Activated T-cell treated with anti-CD3 and anti-CD28 coated beads, Interleukin-2, amount 50 U/mL, for 72 hours (primary cell): ENCODE results near the gene FKBP8. TPM values are rescaled to one million over a fixed set of nuclear protein-coding genes. Genes with fewer than 3 reads are reported as not detected.
A peak's percentile ranks its signal among the peaks of the same experiment; 100 is the strongest.

ENCODE experiments used
- ATAC-seq, 2 donors: fragments of 150-1000 bp; cut with Tn5 transposase; replicated peaks in 1 of 2; 2 replicates each; pipeline ENCODE4 v1.10.0; 2021; ENCODE audit warnings: moderate library complexity in 2 of 2, mild to moderate bottlenecking in 1 of 2
- DNase-seq, 2 donors: peaks; one replicate each; pipeline ENCODE4 v3.0.0; 2021 to 2022; ENCODE audit warnings: mixed read lengths in 1 of 2
- H3K27ac Mint-ChIP-seq: one replicate; pipeline ENCODE4 v1.8.0; 2022; ENCODE audit warnings: mild to moderate bottlenecking, moderate library complexity, mixed read lengths
- H3K27me3 Mint-ChIP-seq: one replicate; pipeline ENCODE4 v1.8.0; 2022; ENCODE audit warnings: low read depth, mixed read lengths
- H3K36me3 Mint-ChIP-seq, 2 donors: one replicate each; pipeline ENCODE4 v1.8.0; 2022; ENCODE audit warnings: mixed read lengths in 2 of 2, mild to moderate bottlenecking in 1 of 2; ENCODE audit not compliant: insufficient read depth in 2 of 2
- H3K4me1 Mint-ChIP-seq: one replicate; pipeline ENCODE4 v1.8.0; 2022; ENCODE audit warnings: low read depth, mixed read lengths
- H3K4me3 Mint-ChIP-seq, 2 donors: one replicate each; pipeline ENCODE4 v1.8.0; 2022; ENCODE audit warnings: mild to moderate bottlenecking in 2 of 2, mixed read lengths in 2 of 2, moderate library complexity in 2 of 2
- H3K9me3 Mint-ChIP-seq, 2 donors: one replicate each; pipeline ENCODE4 v1.8.0; 2022; ENCODE audit warnings: mixed read lengths in 2 of 2
- total RNA-seq, 2 donors: library from RNA; stranded (reverse); gene quantifications; one replicate each; pipeline ENCODE4 v1.2.3, GENCODE V29; 2022

The FKBP8 gene
- total RNA-seq, 2 donors from 2014 or later, result 223 to 239 TPM

DNA sequence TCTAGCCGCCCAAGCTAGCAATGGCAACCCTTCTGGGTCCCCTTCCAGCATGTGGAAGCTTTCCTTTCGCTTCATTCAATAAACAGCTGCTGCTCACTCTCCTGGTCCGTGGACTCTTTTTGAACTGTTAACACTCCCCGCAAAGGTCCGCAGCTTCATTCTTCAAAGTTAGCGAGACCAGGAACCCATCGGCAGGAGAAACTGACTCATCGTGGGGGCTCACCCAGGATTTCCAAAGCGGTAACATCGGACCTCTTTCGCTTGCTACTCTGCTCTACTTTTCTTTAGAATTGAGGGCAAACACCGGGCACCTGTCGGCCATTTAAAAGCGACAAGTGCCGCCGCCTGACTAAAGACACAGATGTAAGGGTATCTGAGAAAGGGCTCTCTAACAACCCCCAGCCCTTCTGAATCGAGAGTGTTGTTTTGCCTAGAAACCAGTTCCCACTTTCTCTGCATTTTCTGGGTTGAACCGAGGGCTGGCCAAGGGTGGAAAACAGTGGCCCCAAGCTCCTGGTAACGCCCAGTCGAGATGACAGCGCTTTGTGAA lies 34.1 kb upstream of the FKBP8 start:
- H3K4me3 Mint-ChIP-seq, result no peak overlapping the region

GRCh38 chr19:18576383-18576782 lies 33.0 kb upstream of the FKBP8 start:
- DNase-seq, result no peak
- ATAC-seq, result no peak
- H3K4me1 Mint-ChIP-seq, result peaks cover 33% of the 10 kb centered on the region
- H3K36me3 Mint-ChIP-seq, result peaks cover 8 to 33% of the 10 kb centered on the region in 2 donors
- H3K4me3 Mint-ChIP-seq, result no peak overlapping the region
- H3K9me3 Mint-ChIP-seq, result no peaks in the 10 kb centered on the region
- H3K27me3 Mint-ChIP-seq, result no peaks in the 10 kb centered on the region
- H3K27ac Mint-ChIP-seq, result no peak overlapping the region

More for the DNA sequence above, 34.1 kb upstream of the FKBP8 start:
- Mint-ChIP-seq H3K9me3 (no peaks in the 10 kb centered on the region), H3K4me1 (peaks cover 28% of the 10 kb centered on the region), H3K36me3 (peaks cover 7 to 28% of the 10 kb centered on the region in 2 donors), H3K27me3 (no peaks in the 10 kb centered on the region), H3K27ac (no peak overlapping the region)
- ATAC-seq (no peak), DNase-seq (no peak)

- no peak for DNase-seq
- no peak overlapping the region for H3K27ac Mint-ChIP-seq
- ATAC-seq, result no peak
- H3K4me3 Mint-ChIP-seq, result no peak overlapping the region
- peaks cover 8 to 38% of the 10 kb centered on the region in 2 donors for H3K36me3 Mint-ChIP-seq
- no peaks in the 10 kb centered on the region for H3K9me3 Mint-ChIP-seq
- peaks cover 40% of the 10 kb centered on the region for H3K4me1 Mint-ChIP-seq
- no peaks in the 10 kb centered on the region for H3K27me3 Mint-ChIP-seq
Measured at GRCh38 chr19:18574691-18575291, 31.4 kb upstream of the FKBP8 start.

DNA sequence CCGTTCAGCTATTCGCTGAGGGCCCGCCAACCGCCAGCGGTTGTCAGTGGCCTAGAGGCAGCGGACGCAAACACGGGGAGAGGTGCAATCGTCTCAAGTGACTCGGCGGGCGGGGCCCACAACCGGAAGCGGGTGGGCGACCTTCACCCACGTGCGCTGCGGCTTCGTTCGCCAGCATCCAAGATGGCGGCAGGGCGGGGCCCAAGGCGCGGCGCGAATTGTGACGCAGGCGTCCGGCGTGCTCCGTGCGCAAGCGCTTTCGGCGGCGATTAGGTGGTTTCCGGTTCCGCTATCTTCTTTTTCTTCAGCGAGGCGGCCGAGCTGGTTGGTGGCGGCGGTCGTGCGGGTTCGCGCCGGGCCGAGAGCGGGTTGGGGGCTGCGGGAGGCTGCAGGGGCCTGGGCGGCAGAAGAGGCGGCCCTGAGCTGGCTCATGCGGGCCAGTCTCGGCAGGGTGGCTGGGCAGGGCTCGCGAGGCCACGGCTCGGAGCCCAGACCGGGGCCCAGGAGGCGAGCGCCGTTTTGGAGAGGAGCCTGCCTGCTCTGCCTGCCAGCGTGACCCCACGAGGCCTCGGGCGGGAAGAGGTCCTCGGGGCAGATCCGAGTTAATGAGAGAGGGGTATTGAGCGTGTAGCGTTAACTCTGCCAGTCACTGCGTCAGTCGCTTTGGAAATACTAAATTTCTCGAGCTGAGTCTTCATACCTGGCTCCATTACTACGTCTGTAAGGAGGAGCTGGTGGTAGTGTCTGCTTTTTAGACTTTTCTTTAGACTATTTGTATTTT lies 28.4 kb upstream of the FKBP8 start, which contains the start of gene UBA52:
TSS of gene UBA52 (plus strand) at position 294 of the 781 bp plus-strand sequence. CDS start 1,444 bp downstream, outside the sequence.
- Mint-ChIP-seq H3K36me3 (peaks cover 11 to 40% of the 10 kb centered on the region in 2 donors), H3K27ac (peak within 1 kb of the TSS; percentile 97), H3K9me3 (no peaks in the 10 kb centered on the region)

GRCh38 chr19:18568367-18568766 lies 25.0 kb upstream of the FKBP8 start:
- H3K27ac Mint-ChIP-seq, result no peak overlapping the region
- no peak overlapping the region for H3K4me3 Mint-ChIP-seq
- no peak for DNase-seq
- H3K9me3 Mint-ChIP-seq, result no peaks in the 10 kb centered on the region
- peaks cover 22% of the 10 kb centered on the region for H3K4me1 Mint-ChIP-seq
- no peaks in the 10 kb centered on the region for H3K27me3 Mint-ChIP-seq
- no peak for ATAC-seq
- peaks cover 9 to 40% of the 10 kb centered on the region in 2 donors for H3K36me3 Mint-ChIP-seq

More for the DNA sequence above, 28.4 kb upstream of the FKBP8 start, which contains the start of gene UBA52:
- peak within 1 kb of the TSS; percentile 85 to 86 for H3K4me3 Mint-ChIP-seq
- ATAC-seq, result peak; percentile 97
- peak; percentile 99 to 100 for DNase-seq
- no peaks in the 10 kb centered on the region for H3K27me3 Mint-ChIP-seq
- H3K4me1 Mint-ChIP-seq, result peaks cover 40% of the 10 kb centered on the region

DNA sequence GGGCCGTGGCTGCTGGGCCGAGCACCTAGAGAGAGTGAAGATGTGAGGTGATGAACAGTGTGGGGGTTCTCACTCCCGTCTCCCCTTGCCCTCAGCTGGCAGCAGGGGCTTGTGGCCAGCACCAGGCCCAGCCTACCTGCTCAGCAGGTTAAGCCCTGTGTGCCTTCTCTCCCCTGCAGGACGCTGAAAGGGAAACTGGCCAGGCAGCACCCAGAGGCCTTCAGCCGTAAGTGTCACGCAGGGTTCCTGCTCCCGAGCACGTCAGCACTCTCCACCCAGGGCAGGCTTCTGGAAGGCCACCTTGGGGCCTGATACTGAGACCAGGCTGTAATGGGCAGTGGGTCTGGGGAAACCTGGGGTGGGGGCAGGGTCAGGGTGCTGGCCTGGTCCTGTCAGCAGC lies 23.6 kb upstream of the FKBP8 start:
- Mint-ChIP-seq H3K4me3 (no peak overlapping the region), H3K27me3 (no peaks in the 10 kb centered on the region), H3K36me3 (peaks cover 6 to 32% of the 10 kb centered on the region in 2 donors), H3K4me1 (peaks cover 10% of the 10 kb centered on the region), H3K9me3 (no peaks in the 10 kb centered on the region), H3K27ac (no peak overlapping the region)
- ATAC-seq (no peak), DNase-seq (no peak)

GRCh38 chr19:18562086-18562485 lies 18.7 kb upstream of the FKBP8 start:
- no peak overlapping the region for H3K27ac Mint-ChIP-seq
- peaks cover 5 to 27% of the 10 kb centered on the region in 2 donors for H3K36me3 Mint-ChIP-seq
- H3K4me3 Mint-ChIP-seq, result no peak overlapping the region
- peaks cover 24% of the 10 kb centered on the region for H3K4me1 Mint-ChIP-seq
- no peak for DNase-seq
- H3K9me3 Mint-ChIP-seq, result no peaks in the 10 kb centered on the region
- ATAC-seq, result no peak
- no peaks in the 10 kb centered on the region for H3K27me3 Mint-ChIP-seq

- Mint-ChIP-seq H3K4me3 (peak overlapping the region; percentile 91 to 93), H3K27me3 (no peaks in the 10 kb centered on the region), H3K36me3 (peaks cover 5 to 18% of the 10 kb centered on the region in 2 donors), H3K9me3 (no peaks in the 10 kb centered on the region), H3K27ac (peak overlapping the region; percentile 95), H3K4me1 (peaks cover 25% of the 10 kb centered on the region)
- ATAC-seq (no peak), DNase-seq (no peak)
Measured at GRCh38 chr19:18559685-18560084, 16.3 kb upstream of the FKBP8 start.

DNA sequence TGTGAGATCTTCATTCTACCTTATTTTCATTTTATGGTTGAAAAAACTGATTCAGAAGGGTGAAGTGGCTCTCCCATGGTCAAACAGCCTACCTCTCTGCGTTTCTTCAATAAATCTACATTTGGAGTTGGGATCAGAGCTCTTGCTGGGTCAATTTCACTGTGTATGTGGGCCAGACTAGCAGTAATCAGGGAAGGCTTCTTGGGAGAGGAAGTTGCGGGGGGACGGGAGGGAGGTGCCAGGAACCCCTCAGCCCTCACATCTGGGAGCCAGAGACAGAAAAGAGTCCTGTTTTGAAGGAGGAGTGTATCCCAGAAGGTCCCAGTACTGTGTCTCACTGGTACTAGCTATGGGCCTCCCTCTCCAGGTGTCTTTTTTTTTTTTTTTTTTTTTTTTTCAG lies 15.2 kb upstream of the FKBP8 start:
- ATAC-seq (no peak), DNase-seq (no peak)
- Mint-ChIP-seq H3K36me3 (peaks cover 5 to 12% of the 10 kb centered on the region in 2 donors), H3K4me3 (peak overlapping the region; percentile 91 to 93), H3K27ac (peak overlapping the region; percentile 95), H3K4me1 (peaks cover 29% of the 10 kb centered on the region), H3K27me3 (no peaks in the 10 kb centered on the region), H3K9me3 (no peaks in the 10 kb centered on the region)

- Mint-ChIP-seq H3K9me3 (no peaks in the 10 kb centered on the region), H3K27me3 (no peaks in the 10 kb centered on the region), H3K36me3 (peaks cover 5 to 10% of the 10 kb centered on the region in 2 donors), H3K4me3 (peak overlapping the region; percentile 91 to 93), H3K27ac (peak overlapping the region; percentile 95), H3K4me1 (peaks cover 29% of the 10 kb centered on the region)
- ATAC-seq (no peak), DNase-seq (peak in 1 of 2 donors; percentile 20)
Measured at GRCh38 chr19:18558202-18558555, 14.8 kb upstream of the FKBP8 start.

GRCh38 chr19:18557411-18558201 lies 14.2 kb upstream of the FKBP8 start, which contains the start of gene KXD1:
TSS of gene KXD1 (plus strand) at chr19:18557870. CDS start at chr19:18562057, 4,187 bp downstream.
- Mint-ChIP-seq H3K9me3 (no peaks in the 10 kb centered on the region), H3K36me3 (peaks cover 5 to 8% of the 10 kb centered on the region in 2 donors), H3K27me3 (no peaks in the 10 kb centered on the region), H3K27ac (peak within 1 kb of the TSS; percentile 95), H3K4me3 (peak within 1 kb of the TSS; percentile 91 to 93), H3K4me1 (peaks cover 29% of the 10 kb centered on the region)
- ATAC-seq, result peak; percentile 99 to 100
- peak; percentile 98 to 99 for DNase-seq

- DNase-seq (no peak), ATAC-seq (no peak)
- Mint-ChIP-seq H3K27me3 (no peaks in the 10 kb centered on the region), H3K27ac (no peak overlapping the region), H3K4me3 (no peak overlapping the region), H3K4me1 (peaks cover 4% of the 10 kb centered on the region), H3K9me3 (no peaks in the 10 kb centered on the region), H3K36me3 (no peaks in the 10 kb centered on the region)
Measured at GRCh38 chr19:18551631-18552030, 8.3 kb upstream of the FKBP8 start.
